ENCODE measurements around the gene CCDC141.

GRCh38 chr2:179048099-179048498 is 1.8 kb downstream of the CCDC141 start:
- TF ChIP-seq POLR2A (IDR thresholded peaks at IDR 0.05) (no peak), CTCF (IDR thresholded peaks at IDR 0.05) (no peak), EP300 (IDR thresholded peaks at IDR 0.05) (no peak), POLR2AphosphoS5 (IDR thresholded peaks at IDR 0.05) (no peak)
